GM18517 (cell line): Measurements from ENCODE around the gene HUS1.
"Not testable (repeated sequence)": the region's sequence is repeated elsewhere in the genome, so short reads cannot be mapped to it uniquely, and the experiment has no call there.

Experiments
- ATAC-seq: cut with Tn5 transposase; IDR thresholded peaks from one replicate; pipeline ENCODE4 v1.9.1; 2021; ENCODE audit warnings: mild to moderate bottlenecking, moderate library complexity; ENCODE audit not compliant: unreplicated experiment

HUS1 gene

GRCh38 chr7:47980648-47981047 lies 1.2 kb upstream of the HUS1 start:
- not testable (repeated sequence) for ATAC-seq

GRCh38 chr7:47979832-47980181 lies 392 bp upstream of the HUS1 start:
- no peak for ATAC-seq

- ATAC-seq: no peak
Observed at GRCh38 chr7:47978790-47979144, 648 bp downstream of the HUS1 start.

- no peak for ATAC-seq
Observed at GRCh38 chr7:47973739-47974138, 5.7 kb downstream of the HUS1 start.

GRCh38 chr7:47970761-47971160 lies 8.7 kb downstream of the HUS1 start:
- no peak for ATAC-seq

GRCh38 chr7:47968847-47969774 lies 10.3 kb downstream of the HUS1 start:
- ATAC-seq: no peak

- no peak for ATAC-seq
Observed at GRCh38 chr7:47967708-47968107, 11.7 kb downstream of the HUS1 start.

GRCh38 chr7:47967123-47967522 lies 12.3 kb downstream of the HUS1 start:
- ATAC-seq: no peak

- ATAC-seq: no peak
Observed at GRCh38 chr7:47965456-47965855, 14.0 kb downstream of the HUS1 start.

- no peak for ATAC-seq
Observed at GRCh38 chr7:47962262-47962661, 17.2 kb downstream of the HUS1 start.

GRCh38 chr7:47957156-47957555 lies 22.3 kb downstream of the HUS1 start:
- ATAC-seq: no peak

GRCh38 chr7:47956220-47956619 lies 23.2 kb downstream of the HUS1 start:
- no peak for ATAC-seq

GRCh38 chr7:47954231-47954911 lies 25.0 kb downstream of the HUS1 start:
- peak; percentile 57 for ATAC-seq

- ATAC-seq: peak; percentile 52
Observed at GRCh38 chr7:47953822-47954221, 25.6 kb downstream of the HUS1 start.

GRCh38 chr7:47952224-47952623 lies 27.2 kb downstream of the HUS1 start:
- ATAC-seq: no peak

- ATAC-seq: no peak
Observed at GRCh38 chr7:47951374-47951773, 28.0 kb downstream of the HUS1 start.

- no peak for ATAC-seq
Observed at GRCh38 chr7:47950714-47951113, 28.7 kb downstream of the HUS1 start.

- no peak for ATAC-seq
Observed at GRCh38 chr7:47949703-47950102, 29.7 kb downstream of the HUS1 start.

- ATAC-seq: no peak
Observed at GRCh38 chr7:47948141-47948790, 31.1 kb downstream of the HUS1 start, which contains the start of gene PKD1L1. Gene PKD1L1, minus strand, starts transcription at chr7:47948466. Its CDS starts 26 bp downstream, at chr7:47948440.

GRCh38 chr7:47947355-47947749 lies 32.1 kb downstream of the HUS1 start:
- no peak for ATAC-seq

GRCh38 chr7:47946581-47947354 lies 32.6 kb downstream of the HUS1 start:
- no peak for ATAC-seq
